T-helper 22 cell (primary cell): ENCODE data around the gene EPHB1.
"Not testable (repeated sequence)": the region's sequence is repeated elsewhere in the genome, so short reads cannot be mapped to it uniquely, and the experiment has no call there.

ENCODE experiments used
- DNase-seq: peaks from one replicate; pipeline ENCODE4 v3.0.0-alpha.2; 2020; ENCODE audit warnings: low read depth

The EPHB1 gene

DNA sequence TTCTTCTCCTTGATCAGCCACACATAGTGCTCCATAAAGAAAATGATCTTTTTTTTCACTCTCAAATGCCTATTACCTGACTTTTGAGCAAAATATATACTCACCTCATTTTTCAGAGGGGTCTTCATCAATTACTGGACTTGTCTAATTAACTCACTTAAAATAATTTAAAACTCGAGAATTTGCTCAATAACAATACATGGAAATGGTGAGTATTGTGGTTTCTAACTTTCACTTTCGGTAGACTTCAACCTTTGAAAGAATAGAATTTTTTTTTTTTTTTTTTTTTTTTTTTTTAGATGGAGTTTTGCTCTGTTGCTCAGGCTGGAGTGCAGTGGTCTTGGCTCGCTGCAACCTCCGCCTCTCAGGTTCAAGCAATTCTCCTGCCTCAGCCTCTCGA is 17.7 kb upstream of the EPHB1 start:
- DNase-seq, result no peak

DNA sequence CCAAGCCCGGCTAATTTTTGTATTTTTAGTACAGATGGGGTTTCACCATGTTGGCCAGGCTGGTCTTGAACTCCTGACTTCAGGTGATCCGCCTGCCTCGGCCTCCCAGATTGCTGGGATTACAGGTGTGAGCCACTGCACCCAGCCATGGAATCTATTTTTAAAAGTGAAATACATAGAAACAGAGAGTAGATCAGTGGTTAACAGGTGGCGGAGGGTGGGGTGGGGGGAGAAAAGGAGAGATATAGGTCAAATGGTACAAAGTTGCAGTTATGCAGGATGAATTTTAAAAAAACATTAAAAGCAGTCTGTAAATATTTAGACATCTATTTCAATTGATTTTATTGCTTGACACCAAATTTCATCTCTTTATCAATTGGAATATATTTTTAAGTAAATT is 6.8 kb upstream of the EPHB1 start:
- DNase-seq, result not testable (repeated sequence)

DNA sequence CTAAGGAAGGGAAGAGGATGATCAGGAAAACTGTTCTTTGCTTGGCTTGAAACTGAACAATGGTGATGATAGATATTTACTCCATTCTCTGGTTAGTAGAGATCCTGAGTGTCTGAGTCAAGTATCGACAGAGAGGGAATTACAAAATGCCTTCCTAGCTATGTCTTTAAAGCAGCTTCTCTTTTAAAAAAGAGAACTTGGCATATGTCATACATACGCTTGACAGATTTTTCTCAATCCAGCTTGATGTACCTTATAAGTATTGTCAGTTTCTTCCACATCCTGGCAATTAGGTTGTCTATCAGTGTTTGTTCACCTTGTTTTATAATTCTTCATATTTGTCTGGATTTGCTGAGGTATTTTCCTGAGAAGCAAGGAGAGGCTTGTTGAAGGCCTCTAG is 5.0 kb upstream of the EPHB1 start:
- no peak for DNase-seq

DNA sequence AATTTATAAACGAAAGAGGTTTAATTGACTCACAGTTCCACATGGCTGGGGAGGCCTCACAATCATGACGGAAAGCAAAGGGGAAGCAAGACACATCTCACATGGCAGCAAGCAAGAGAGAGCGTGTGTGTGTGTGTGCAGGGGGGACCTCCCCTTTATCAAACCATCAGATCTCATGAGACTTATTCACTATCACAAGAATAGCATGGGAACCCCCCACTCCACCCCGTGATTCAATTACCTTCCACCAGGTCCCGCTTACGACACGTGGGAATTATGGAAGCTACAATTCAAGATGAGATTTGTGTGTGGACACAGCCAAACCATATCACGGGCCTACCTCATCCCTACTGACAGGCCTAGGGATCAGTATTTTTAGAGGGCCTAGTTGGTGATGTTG is 3.1 kb upstream of the EPHB1 start:
- no peak for DNase-seq

DNA sequence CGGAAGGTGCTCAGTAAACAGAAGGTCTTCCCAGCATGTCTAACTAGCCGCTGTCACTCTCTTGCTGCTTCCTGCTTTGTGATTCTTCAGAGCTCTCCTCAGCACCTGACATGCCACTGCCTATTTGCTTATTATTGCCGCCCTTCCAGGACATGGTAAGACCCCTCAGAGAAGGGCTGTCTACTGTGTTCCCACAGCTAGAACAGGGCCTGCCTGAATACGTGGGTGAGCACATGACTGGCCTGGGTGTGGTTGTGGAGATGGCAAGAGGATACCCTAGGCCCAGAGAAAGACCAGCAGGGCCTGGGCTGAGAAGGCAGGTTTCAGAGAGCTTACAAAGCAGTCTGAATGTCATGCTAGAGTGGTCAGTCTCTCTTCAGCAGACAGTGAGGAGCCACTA is 2.4 kb upstream of the EPHB1 start:
- no peak for DNase-seq

DNA sequence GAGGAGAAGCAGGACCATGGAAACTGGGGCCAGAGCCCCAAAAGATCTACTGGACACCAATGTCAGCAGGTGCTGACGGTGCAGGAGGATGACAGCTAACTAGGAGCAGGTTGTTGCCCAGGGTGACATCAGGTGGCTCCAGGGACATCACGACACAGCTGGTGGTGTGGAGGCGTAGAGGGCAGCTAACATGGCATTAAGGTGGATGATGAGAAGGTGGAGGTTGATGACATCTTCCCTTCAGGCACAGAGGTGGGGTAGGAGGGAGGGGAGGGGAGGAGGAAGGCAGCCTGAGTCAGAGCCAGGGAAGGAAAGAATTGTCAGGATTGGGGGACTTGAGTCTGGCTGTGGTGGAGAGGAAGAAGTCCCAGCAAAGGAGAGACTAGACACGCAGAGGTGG is 1.5 kb upstream of the EPHB1 start:
- DNase-seq, result no peak

DNA sequence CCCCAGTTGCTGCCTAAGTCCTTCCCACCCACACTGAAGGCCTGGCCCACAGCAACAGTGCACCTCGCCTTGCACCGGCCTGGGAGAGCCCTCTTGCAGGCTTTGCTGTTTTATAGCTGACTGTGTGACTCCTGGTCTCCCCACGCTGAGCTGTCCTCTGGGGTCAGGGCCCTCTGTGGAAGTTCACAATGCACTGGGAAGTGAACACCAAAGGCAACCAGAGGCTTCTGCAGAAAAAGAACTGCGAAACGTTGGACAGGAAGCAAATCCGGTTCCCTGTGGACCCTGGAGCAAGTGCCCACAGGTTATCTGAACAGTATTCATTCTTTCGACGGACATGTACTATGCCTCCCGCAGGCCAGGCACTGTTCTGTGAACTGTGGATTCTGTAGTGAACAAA is 737 bp upstream of the EPHB1 start:
- no peak for DNase-seq

DNA sequence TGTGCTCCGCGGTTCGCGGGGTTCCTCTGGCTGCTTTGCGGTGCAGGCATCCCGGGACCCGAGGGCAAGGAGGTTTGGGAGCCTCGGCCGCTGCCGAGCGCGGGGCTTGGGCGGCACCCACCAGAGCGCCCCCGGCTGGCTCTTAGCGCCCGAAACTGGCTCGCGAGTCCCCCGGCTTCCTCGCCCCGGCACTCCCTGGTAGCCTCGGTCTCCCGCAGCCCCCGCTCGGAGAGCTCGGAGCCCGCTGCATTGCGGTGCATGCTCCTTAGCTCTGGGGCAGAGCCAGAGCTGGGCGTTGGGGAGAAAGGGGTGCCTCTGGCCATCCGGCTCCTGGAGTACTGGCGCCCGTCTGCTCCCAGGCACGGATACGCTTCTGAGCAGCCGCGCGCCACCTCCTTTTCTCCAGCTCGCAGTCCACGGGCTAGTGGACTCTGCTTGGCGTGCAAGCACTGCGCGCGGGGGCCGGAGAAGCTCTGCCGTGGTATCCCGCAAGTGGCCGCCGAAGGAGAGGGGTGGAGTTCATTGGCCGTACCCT is 753 bp downstream of the EPHB1 start:
- no peak for DNase-seq

DNA sequence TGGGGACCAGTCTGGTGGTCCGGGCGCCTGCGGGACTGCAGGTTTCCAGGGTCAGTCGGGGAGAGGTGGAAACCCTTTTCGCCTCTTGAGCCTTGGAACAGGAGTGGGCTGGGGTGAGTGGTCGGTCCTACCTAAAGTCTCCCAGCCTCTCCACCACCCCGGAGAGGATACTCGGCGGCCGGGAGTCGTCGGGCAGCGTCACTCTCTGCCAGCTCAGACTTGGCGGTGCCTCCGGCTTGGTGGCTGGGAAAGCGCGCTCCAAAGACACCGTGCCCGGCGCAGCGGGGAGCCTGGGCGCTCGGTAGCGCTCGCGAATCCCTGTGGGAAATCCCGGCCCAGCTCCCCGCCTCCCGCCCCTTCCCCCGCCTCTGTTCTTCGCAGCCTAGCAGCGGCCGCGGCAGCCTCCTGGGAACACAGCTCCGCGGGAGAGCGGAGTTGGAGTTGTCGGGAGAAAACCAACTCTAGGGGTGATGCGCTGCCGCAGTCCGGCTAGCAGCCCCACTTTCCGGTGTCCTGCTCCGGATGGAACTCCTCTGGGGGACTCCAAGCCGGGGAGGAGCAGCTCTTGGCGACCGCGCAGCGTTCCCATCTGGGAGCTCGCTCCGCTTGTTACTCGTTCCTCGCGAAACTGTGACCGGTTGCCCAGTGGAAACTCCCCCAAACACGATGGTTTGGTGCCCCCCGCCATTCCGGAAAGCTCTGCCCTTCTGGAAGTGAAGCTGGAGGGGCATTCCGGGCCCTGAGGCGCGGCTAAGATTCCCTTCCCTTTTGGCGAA is 1.4 kb downstream of the EPHB1 start:
- no peak for DNase-seq

DNA sequence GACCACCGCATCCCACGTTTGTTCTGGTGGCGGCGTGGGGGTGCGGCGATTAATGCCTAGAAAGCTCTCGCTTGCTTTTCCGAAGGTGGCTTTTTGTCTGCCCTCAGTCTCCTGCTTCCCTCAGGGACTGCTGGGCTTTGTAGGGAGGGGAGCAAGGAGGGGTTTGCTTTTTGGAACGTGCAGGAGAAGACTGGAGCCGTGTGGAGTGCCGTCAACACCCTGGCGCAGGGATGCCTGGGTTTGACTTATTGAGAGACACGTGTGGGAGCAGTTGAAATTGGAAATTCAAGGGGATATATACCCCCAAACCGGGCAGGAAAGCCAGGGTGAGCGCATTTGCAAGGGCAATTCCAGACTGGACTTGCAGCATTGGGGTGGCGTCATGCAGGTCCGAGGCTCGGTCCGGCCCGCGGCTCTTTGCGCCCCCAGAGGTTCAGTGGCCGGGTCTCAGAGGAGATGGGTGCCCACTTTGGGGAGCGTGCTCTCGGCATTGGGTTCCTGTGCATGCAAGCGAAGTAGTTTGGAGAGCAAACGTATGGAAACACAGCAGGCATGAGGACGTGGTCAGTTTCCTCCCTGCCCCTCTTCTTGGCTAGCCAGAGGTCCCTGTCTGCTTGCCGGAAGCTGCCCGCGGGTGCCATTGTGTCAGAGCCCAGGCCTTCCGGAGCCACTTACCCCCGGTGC is 2.1 kb downstream of the EPHB1 start:
- DNase-seq, result no peak

DNA sequence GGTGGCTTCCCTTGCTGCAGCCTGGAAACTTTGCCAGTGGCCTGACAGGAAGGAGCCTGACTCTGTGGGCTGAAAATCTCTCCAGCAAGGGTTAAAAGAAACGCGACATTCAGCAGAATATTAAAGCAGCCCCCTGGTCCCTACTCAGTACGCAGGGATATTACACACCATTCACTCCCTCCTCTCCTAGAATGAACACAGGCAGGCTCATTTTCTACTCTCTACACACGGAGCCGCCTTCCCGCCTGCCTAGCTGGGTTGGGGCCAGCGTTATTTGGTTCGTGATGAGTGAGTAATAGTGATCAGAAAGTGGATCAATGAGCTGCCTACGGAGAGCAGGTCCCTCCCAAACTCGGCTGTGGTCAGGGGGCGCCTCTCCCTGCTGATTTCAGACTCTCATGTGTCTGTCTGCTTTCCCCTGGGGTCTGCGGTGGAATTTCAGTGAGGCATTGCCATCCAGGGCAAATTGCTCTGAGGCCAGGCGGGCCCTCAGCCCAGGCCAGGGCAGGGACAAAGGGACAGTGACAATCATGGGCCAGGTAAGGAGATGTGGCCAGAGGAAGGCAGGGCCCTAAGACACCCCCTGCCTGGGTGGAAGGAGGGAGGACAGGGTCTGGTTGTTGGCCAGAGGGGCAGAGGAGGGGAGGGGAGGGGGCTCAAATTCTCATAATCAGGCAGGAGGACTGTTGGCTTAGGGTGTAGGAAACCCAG is 2.8 kb downstream of the EPHB1 start:
- no peak for DNase-seq

DNA sequence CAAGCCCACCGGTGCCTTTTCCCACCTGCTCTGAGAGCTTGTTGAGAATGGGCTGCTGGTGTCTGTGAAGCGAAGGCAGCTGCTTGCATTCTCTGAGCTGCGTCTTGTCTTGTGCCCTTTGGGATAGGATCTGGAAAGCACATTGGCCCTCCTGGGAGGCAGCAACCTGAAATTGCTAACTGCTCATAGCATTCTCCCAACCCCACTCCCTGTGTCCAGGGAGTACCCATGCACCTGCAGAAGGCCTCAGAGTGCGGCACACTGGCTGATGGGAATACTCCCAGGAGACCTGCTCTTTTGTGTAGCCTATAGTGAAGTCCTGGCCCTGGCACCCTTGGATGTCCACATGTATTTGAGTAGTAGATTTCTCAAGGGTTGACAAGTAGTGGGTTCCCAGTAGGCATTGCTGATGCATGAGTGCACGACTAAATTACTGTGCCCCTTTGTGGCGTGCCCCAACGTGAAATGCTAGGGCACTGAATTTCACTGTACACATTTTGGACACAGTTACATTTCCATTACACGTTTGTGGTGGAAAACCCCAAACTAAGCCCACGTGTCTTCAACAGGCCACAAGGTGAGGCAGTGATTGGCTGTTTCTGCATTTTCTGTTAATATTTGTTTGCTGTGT is 3.7 kb downstream of the EPHB1 start:
- no peak for DNase-seq

DNA sequence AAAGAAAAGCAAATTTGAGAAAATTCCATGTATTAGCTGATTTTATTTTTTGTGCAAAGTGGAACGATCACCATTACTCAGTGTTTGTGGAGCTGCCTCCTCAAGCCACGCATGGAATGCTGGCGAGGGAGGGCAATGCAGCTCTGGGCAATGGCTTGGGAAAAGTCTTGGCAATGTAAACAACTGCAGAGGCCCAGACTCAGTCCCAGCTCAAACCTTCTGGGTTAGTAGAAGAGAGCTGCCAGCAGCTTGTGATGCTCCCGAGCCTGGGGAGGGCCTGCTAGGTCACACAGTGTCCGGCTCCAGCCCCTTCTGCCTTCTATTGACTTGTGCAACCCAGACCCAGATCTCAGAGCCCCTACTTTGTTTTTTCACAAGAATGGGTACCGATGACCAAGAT is 4.3 kb downstream of the EPHB1 start:
- no peak for DNase-seq

DNA sequence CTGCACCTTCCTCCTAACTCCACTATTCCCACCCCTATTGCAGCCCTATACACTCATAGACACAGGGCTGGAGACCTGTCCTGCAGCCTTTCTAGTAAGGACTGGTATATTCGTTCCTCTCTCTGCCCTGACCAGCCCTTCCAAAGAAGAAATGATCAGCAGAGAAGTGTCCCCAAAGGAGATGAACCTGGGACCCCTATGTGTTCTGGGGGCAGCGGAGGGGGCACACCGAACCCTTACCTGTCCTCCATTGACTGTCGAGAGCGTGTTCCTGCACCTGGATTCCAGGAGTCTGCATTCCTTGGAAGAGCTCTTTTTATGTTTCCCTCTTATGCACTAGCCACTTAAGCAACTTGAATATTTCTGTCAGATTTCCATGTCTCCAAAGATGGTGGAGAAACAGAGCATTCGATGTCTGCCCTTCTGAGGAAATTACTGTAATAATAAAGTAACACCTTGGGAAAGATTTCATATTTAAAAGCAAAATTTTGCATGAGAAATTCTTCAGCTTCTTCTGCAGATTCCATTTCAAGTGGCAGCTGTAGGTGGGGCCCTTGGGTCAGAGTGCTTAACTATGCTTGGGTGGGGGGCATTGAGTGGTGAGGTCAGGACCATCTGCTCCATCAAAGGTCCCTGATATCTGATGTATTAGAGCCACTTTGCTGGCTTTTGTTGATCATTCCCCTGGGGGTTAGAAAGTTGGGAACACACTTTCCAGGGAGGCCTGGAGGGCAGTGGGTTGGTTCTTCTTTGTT is 6.3 kb downstream of the EPHB1 start:
- DNase-seq, result no peak

DNA sequence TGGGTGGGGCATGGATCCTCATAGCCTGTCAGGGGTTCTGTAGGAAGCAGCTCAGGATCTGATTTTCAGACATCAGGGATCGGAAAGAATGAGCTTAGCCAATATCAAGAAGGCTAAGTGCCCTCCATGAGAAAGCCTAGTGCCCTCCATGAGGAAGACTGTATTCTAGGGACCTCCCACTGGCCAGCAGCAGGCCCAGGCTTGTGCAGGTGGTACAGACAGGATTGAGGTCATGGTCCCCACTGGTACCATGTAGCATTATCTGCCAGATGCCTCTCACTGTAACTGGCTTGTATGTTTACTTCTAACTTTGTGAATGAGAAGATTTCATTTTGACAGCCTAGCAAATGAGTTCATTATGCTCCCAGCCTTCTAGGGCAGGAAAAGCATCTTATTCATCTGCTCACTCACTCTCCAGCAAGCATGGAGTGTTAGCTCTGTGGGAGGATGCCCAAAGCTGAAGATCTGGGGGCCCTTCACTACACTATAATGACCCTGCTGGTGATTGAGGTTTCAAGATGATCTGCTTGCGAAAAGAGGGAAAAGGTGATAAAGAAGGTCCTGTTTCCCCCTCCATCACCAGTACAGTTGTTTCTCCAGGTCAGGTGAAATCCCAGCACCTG is 7.5 kb downstream of the EPHB1 start:
- DNase-seq, result no peak

DNA sequence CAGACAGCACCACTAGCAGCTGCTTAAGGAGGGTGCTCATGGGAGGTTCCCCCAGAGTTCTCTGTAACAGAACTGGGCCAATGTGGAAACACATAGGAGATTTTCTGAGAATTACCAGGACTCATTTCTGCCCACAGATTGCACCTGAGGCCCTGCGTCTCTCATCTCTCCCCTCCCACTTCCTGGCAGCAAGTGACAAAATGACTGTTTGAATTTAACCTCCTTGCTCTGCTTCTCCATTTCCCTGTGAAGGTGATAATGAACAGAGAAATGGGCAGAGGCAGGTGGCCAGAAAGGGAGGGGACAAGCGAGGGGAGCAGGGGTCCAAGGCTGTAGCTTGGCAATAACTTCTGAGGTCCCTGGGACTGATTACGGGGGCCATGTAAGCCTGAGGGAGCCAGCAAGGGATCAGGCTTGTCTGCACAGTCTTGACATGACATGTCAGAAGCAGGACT is 8.0 kb downstream of the EPHB1 start:
- no peak for DNase-seq

DNA sequence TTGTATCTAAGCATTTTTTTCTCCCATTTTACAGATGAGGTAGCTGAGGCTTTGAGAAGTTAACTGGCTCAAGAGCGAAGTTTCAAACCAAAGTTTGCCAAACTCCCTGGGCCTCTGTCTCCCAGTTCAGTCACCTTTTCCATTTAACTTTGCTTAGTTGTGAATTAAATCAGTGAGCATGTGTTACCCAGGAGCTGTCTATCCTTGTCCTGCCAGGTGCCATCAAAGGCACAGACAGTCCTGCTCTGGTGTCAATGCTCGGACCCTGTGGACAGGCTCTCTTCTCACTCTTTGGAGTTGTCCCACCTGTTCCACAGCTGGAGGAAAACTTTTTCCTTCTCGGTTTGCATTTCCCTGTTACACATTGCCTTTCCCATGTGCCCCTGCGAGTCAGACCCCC is 8.6 kb downstream of the EPHB1 start:
- DNase-seq, result no peak

DNA sequence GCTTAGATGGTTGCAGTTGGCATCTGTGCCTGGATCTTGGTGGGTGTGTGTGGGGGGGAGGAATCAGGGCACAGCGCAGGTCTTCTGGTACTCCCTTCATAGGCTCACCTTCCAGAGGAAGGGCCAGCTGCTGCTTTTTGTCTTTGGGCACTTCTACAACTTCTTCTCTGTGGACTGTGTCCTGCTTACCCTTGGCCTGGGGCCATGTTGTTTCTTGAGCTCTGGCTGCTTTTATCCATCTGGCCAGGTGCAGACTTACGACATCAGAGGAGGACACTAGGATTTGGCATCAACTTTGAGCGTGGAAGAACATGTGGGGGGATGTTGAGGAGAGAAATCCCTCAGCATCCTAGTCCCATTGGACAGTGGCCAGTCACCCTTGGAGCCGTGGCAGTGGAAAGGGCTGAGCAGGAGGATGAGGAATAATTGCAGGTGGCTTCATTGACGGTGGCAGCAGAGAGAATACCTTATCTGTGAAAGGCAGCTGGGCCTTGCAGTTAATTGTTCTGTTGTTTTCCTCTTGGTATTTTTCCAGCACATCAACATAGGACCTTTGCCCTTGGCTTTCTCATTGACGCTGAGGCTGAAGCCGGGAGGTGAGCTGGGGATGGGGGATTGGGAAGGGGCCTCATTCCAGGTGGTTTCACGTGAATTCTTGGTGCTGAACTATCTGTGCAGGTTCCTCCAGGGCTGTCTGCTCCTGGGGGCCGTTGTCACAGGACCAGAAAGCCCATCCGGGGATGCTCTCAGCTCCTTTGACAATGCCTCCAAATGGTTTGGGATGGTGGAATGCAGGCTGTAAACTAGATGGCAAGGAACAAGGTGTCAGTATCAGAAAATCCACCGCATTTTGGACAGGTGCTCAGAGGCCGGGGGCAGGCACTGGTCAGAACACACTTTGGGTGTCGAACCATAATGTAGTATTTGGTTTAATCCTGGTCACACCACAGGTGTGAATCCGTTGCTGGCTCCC is 9.7 kb downstream of the EPHB1 start:
- no peak for DNase-seq

DNA sequence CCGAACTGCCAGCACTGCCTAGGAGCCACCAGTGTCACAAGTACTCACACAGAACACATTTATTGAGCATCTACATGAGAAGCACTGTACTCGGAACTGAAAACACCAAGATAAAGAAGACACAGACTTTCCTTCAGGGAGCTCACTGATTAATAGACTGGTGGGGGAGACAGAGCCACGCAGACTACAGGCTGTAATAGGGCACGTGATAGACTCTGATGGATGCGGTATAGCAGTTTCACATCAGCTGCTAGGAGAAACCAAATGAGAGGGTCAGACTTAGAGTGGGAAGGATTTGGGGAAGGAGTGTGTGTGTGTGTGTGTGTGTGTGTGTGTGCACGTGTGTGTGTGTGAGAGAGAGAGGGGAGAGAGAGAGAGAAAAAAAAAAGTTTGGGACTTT is 12.1 kb downstream of the EPHB1 start:
- no peak for DNase-seq

DNA sequence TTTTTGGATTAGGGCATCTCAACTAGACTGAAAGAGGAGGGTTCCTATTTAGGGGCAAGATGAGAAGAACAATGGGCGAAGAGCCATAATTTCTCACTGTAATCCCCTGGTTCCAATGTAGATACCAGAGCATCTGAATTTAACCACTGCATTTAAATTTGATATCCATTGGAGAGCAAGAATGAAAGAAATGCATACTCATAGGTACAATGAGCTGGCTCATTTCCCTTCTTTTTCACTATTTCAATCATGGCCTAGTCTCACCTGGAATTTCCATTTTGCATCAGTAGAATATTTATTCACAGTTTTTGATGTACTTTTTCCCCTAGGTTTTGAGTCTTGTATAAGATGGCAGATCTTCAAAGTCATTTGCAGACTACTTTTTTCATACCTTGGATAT is 13.8 kb downstream of the EPHB1 start:
- no peak for DNase-seq
